GM19397 (cell line): ENCODE data around the gene ATP5PD.
"Not testable (repeated sequence)": the region's sequence is repeated elsewhere in the genome, so short reads cannot be mapped to it uniquely, and the experiment has no call there.

ENCODE experiments used
- ATAC-seq: cut with Tn5 transposase; IDR thresholded peaks from one replicate; pipeline ENCODE4 v1.9.1; 2021; ENCODE audit warnings: mild to moderate bottlenecking, moderate library complexity; ENCODE audit not compliant: unreplicated experiment

Gene ATP5PD

GRCh38 chr17:75025398-75025734 lies 21.4 kb downstream of the ATP5PD start:
- ATAC-seq: not testable (repeated sequence)

GRCh38 chr17:75024686-75025397 lies 21.9 kb downstream of the ATP5PD start:
- no peak for ATAC-seq

GRCh38 chr17:75020331-75021110 lies 26.2 kb downstream of the ATP5PD start:
- no peak for ATAC-seq

DNA sequence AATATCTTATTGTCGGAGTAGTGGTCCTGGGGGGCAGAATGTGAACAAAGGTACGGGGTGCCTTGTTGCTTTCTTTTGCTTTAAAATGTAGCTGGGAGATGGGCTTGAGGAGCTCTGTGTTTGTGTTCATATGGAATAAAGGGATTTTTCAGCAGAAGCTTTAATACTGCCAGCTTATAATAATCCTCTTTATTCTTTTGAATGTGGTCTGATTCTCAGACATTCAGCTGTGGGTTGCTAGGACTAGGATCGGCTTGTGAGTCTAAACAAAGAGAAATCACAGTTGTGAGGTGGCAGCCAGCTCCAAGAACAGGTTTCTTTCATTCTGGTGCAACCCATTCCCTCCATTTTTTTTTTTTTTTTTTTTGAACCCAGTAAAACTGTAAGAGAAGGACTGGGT lies 27.1 kb downstream of the ATP5PD start:
- no peak for ATAC-seq

DNA sequence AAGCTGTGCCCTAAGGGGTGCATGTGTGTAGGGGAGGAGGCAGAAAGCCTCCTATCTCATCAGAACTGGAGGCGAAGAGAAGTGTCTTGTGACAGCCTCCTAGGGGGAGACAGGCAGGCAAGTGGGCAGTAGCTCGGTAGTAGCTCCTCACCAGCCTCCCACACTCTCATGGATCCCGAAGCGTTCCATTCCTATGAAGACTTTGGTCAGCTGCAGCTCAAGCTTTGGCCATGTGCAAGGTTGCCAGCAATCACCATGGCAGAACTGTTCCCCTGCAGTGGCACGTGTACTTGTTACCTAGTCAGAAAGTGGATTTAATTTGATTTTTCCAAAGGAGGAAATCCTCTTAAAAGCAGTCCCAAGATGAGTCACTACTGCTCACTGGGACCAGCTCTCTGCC lies 27.6 kb downstream of the ATP5PD start:
- ATAC-seq: no peak

- no peak for ATAC-seq
Observed at GRCh38 chr17:75013092-75013559, 33.6 kb downstream of the ATP5PD start.

GRCh38 chr17:75012346-75013091 lies 34.2 kb downstream of the ATP5PD start, which contains the start of gene MRPL58:
Gene MRPL58, plus strand, starts transcription at chr17:75012670. Its CDS starts 17 bp downstream, at chr17:75012687.
- peak; percentile 90 for ATAC-seq

- ATAC-seq: no peak
Observed at GRCh38 chr17:75012096-75012345, 34.7 kb downstream of the ATP5PD start.

DNA sequence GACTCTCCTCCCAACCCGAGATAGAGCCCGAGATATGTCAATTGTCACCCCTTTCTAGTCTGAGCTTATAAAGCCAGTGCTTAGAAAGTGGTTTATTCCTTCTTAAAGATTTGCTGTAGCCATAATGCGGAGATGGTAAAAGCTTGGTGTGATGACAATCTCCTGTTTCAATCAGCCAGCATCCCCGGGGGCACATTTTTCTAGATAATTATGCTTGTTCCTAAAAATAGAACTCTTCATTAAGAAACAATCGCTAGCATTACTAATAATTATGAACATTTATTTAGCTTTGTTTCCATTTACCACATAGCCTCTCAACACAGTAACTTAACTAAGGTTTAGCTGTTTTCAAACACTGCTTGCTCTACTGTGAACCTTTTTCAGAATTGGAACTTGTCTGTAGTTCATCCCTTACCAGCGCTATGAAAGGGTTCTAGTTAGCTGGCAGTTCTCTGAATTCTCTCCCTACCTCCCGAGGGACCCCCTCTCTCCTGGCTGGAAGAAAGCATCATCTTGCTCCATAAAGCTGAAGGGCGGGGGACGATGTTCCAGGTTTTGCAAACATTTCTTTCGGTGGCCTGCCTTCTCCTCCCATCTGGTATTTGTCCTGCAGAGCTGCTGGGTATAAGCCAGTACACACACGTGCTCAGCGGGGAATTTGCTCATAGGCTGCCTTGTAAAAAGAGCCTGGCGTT lies 35.2 kb downstream of the ATP5PD start:
- no peak for ATAC-seq

- ATAC-seq: no peak
Observed at GRCh38 chr17:75010683-75011400, 35.9 kb downstream of the ATP5PD start.

GRCh38 chr17:75009139-75009724 lies 37.5 kb downstream of the ATP5PD start:
- ATAC-seq: no peak

DNA sequence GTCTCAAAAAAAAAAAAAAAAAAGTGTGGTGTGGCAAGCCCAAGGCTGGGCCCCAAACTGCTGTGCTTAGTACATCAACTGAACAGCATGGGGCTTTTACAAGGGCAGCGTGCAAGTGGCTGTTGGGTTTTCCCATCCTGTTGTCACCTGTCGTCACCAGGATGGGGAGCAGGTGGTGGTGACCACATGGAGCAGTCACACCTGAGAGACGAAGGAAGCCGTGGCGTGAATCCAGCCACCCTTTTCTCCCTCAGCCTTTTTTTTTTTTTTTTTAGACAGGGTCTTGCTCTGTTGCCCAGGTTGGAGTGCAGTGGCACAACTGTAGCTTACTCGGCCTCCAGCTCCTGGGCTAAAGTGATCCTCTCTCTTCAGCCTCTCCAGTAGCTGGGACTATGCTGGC lies 38.4 kb downstream of the ATP5PD start:
- ATAC-seq: no peak

DNA sequence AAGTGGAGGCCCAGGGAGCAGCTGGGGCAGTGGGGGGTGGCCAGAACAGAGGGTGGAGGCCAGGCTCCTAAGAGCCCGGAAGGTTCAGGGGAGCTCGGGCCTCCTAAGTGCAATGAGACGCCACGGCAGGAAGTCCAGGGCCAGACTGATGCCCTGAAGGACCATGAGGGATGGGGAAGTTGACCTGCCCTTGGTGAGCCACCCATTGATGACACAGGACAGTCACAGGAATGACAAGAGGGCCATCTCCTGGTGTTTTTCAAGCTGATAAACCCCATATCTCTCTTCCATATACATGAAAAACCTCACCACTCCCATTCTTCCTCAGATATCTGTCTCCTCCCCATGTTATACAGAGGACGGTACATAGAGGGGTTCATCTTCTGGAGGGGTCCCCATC lies 40.1 kb downstream of the ATP5PD start:
- ATAC-seq: no peak

GRCh38 chr17:75006084-75006483 lies 40.7 kb downstream of the ATP5PD start:
- ATAC-seq: not testable (repeated sequence)

- no peak for ATAC-seq
Observed at GRCh38 chr17:75005291-75005690, 41.5 kb downstream of the ATP5PD start.

GRCh38 chr17:75004371-75004770 lies 42.4 kb downstream of the ATP5PD start:
- ATAC-seq: no peak

DNA sequence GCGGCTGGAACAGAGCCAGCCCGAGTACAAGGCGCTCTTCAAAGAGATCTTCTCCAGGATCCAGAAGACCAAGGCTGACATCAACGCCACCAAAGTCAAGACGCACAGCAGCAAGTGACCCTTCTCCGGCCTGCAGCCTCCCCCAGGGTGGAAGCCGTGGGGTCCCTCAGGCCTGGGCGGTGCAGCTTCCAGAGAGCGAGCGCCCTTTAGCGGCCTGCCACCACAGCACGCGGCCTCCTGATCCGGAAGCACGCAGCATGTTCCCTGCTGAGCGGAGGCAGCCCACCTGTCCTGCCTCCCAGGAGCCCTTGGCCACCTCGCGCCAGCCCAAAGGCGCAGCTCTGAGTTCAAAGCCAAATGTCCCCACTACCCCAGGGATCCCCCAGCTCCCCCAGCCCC lies 42.8 kb downstream of the ATP5PD start:
- no peak for ATAC-seq

DNA sequence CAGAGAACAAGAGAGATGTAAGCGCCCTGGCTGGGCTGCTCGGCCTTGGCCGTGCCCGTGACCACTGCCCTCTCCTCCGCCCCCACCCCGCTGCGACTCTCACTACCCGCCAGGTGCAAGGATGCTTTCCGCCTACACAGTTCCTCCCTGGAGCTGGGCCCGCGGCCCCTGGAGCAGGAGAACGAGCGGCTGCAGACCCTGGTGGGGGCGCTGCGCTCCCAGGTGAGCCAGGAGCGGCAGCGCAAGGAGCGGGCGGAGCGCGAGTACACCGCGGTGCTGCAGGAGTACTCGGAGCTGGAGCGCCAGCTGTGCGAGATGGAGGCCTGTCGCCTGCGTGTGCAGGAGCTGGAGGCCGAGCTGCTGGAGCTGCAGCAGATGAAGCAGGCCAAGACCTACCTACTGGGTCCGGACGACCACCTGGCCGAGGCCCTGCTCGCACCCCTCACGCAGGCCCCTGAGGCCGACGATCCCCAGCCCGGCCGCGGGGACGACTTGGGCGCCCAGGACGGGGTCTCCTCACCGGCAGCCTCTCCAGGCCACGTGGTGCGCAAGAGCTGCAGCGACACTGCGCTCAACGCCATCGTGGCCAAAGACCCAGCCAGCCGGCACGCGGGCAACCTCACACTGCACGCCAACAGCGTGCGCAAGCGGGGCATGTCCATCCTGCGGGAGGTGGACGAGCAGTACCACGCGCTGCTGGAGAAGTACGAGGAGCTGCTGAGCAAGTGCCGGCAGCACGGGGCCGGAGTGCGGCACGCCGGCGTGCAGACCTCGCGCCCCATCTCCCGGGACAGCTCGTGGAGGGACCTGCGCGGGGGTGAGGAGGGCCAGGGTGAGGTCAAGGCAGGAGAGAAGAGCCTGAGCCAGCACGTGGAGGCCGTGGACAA lies 43.5 kb downstream of the ATP5PD start:
- no peak for ATAC-seq
